Suprapubic skin (tissue), 3 donors: ENCODE data around the gene RNF183.

Experiments
- EP300 ChIP-seq: sonication (generic); formaldehyde crosslinking; IDR thresholded peaks from one replicate; pipeline ENCODE4 v1.6.1; 2017; ENCODE audit warnings: antibody characterized with exemption
- TF ChIP-seq, protein P1 (sequence below), 2 donors: fragments of 200-600 bp in 1 of 2; fragments of 450-650 bp in 1 of 2; sonication (generic) in 1 of 2; IDR thresholded peaks; one replicate each; pipeline ENCODE4 v1.5.1; 2016 to 2019; ENCODE audit warnings: antibody characterized with exemption in 2 of 2, mild to moderate bottlenecking in 1 of 2, moderate library complexity in 1 of 2

DNA sequence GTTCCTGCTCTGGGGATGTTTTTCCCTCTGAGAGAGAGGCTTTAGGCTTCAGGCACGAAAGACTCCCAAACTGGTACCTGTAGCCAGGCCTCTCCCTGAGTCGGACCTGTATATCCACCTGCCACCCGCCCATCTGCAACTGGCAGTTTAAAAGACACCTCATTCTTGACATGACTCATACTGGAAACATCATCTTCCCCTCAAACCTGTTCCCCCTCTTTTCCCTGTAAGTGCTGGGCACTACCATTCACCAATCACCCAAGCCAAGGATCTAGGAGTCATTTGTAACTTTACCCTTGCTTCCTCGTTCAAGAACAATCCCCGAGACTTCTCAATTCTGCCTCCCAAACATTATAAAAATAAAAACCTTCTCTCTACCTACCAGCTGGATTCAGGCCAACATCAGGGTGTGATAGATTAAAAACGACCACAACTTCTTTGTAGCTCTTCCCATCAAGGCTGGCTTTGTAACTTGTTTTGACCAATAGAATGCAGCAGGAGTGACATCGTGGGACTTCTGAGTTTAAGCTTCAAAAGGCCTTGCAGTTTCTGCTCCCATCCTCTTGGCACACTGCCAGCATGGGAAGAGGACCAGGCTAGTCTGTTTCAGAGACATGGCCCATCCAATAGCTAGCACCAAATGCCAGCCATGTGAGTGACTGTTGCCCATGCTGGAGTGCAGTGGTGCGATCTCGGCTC is 38.7 kb upstream of the RNF183 start:
- TF ChIP-seq, protein P1, sequence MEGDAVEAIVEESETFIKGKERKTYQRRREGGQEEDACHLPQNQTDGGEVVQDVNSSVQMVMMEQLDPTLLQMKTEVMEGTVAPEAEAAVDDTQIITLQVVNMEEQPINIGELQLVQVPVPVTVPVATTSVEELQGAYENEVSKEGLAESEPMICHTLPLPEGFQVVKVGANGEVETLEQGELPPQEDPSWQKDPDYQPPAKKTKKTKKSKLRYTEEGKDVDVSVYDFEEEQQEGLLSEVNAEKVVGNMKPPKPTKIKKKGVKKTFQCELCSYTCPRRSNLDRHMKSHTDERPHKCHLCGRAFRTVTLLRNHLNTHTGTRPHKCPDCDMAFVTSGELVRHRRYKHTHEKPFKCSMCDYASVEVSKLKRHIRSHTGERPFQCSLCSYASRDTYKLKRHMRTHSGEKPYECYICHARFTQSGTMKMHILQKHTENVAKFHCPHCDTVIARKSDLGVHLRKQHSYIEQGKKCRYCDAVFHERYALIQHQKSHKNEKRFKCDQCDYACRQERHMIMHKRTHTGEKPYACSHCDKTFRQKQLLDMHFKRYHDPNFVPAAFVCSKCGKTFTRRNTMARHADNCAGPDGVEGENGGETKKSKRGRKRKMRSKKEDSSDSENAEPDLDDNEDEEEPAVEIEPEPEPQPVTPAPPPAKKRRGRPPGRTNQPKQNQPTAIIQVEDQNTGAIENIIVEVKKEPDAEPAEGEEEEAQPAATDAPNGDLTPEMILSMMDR (IDR thresholded peaks at IDR 0.05), result no peak
- TF ChIP-seq EP300, result no peak
